ENCODE results near the gene MKI67. TPM values are rescaled to one million over a fixed set of nuclear protein-coding genes. Genes with fewer than 3 reads are reported as not detected.
A peak's percentile ranks its signal among the peaks of the same experiment; 100 is the strongest.

The MKI67 gene
- polyA plus RNA-seq, 1 donor (not counting 4 experiments of a cell fraction or from before 2014, with no cell fraction given): 10.4 TPM

- Histone ChIP-seq H3K4me1 (ENCODE audit: control insufficient read depth, extremely low read depth, insufficient read depth, low read length) (peaks cover 28% of the 10 kb centered on the region), H3K9ac (ENCODE audit: control insufficient read depth, extremely low read depth, insufficient read depth, low read length) (no peak overlapping the region), H4K20me1 (ENCODE audit: control insufficient read depth, extremely low read depth, insufficient read depth, low read length) (no peaks in the 10 kb centered on the region), H3K79me2 (ENCODE audit: control insufficient read depth, insufficient read depth, low read length) (no peaks in the 10 kb centered on the region), H3K27me3 (ENCODE audit: control insufficient read depth, extremely low read depth, insufficient read depth, low read length) (no peaks in the 10 kb centered on the region), H3K4me2 (ENCODE audit: control insufficient read depth, extremely low read depth, insufficient read depth, low read depth, low read length) (no peak overlapping the region), H3K27ac (ENCODE audit: control insufficient read depth, insufficient read depth, low read length) (peak overlapping the region; percentile 89), H3K9me3 (ENCODE audit: control insufficient read depth, low read depth, low read length) (no peaks in the 10 kb centered on the region), H3K36me3 (ENCODE audit: control insufficient read depth in 2 of 2, extremely low read depth in 1 of 2, insufficient read depth in 2 of 2, low read length in 2 of 2) (peaks cover 40 to 61% of the 10 kb centered on the region in 2 experiments), H2AFZ (ENCODE audit: control insufficient read depth, low read length) (no peak overlapping the region), H3K9me1 (ENCODE audit: control insufficient read depth, extremely low read depth, insufficient read depth, low read length) (no peaks in the 10 kb centered on the region), H3K4me3 (ENCODE audit: control insufficient read depth in 2 of 3, extremely low read depth in 1 of 3, insufficient read depth in 2 of 3, low read depth in 1 of 3, low read length in 3 of 3) (no peak overlapping the region)
- no peak for TF ChIP-seq EZH2 (IDR thresholded peaks at IDR 0.05; ENCODE audit: low read length)
- TF ChIP-seq CTCF (optimal IDR thresholded peaks at IDR 0.05 in 1 of 3, IDR thresholded peaks at IDR 0.05 in 1 of 3, conservative IDR thresholded peaks at IDR 0.05 in 1 of 3; ENCODE audit: extremely low read depth in 1 of 3, insufficient read depth in 2 of 3, low read length in 3 of 3): no peak
- dilution Hi-C loops (cut with MboI; ENCODE audit: extremely low pct_ligation_motif_present, low sequenced_read_pairs): no loop called here
- DNase-seq (ENCODE audit: low read depth, low spot score) (no peak), FAIRE-seq (no peak)
These were observed 63.2 kb downstream of the MKI67 start for GRCh38 chr10:128062881-128063563.

- H3K27me3 ChIP-seq (ENCODE audit: control insufficient read depth, extremely low read depth, insufficient read depth, low read length): no peaks in the 10 kb centered on the region
- TF ChIP-seq CTCF (optimal IDR thresholded peaks at IDR 0.05 in 1 of 3, IDR thresholded peaks at IDR 0.05 in 1 of 3, conservative IDR thresholded peaks at IDR 0.05 in 1 of 3; ENCODE audit: extremely low read depth in 1 of 3, insufficient read depth in 2 of 3, low read length in 3 of 3) (no peak), EZH2 (IDR thresholded peaks at IDR 0.05; ENCODE audit: low read length) (no peak)
- H4K20me1 ChIP-seq (ENCODE audit: control insufficient read depth, extremely low read depth, insufficient read depth, low read length): no peaks in the 10 kb centered on the region
- no peaks in the 10 kb centered on the region for H3K9me3 ChIP-seq (ENCODE audit: control insufficient read depth, low read depth, low read length)
- H3K4me2 ChIP-seq (ENCODE audit: control insufficient read depth, extremely low read depth, insufficient read depth, low read depth, low read length): no peak overlapping the region
- peaks cover 37 to 63% of the 10 kb centered on the region in 2 experiments for H3K36me3 ChIP-seq (ENCODE audit: control insufficient read depth in 2 of 2, extremely low read depth in 1 of 2, insufficient read depth in 2 of 2, low read length in 2 of 2)
- dilution Hi-C loops (cut with MboI; ENCODE audit: extremely low pct_ligation_motif_present, low sequenced_read_pairs): no loop called here
- no peaks in the 10 kb centered on the region for H3K9me1 ChIP-seq (ENCODE audit: control insufficient read depth, extremely low read depth, insufficient read depth, low read length)
- H3K9ac ChIP-seq (ENCODE audit: control insufficient read depth, extremely low read depth, insufficient read depth, low read length): no peak overlapping the region
- no peak overlapping the region for H3K27ac ChIP-seq (ENCODE audit: control insufficient read depth, insufficient read depth, low read length)
- H3K4me1 ChIP-seq (ENCODE audit: control insufficient read depth, extremely low read depth, insufficient read depth, low read length): peaks cover 28% of the 10 kb centered on the region
- no peaks in the 10 kb centered on the region for H3K79me2 ChIP-seq (ENCODE audit: control insufficient read depth, insufficient read depth, low read length)
- no peak overlapping the region for H2AFZ ChIP-seq (ENCODE audit: control insufficient read depth, low read length)
- DNase-seq (ENCODE audit: low read depth, low spot score) (no peak), FAIRE-seq (peak; percentile 13)
- no peak overlapping the region for H3K4me3 ChIP-seq (ENCODE audit: control insufficient read depth in 2 of 3, extremely low read depth in 1 of 3, insufficient read depth in 2 of 3, low read depth in 1 of 3, low read length in 3 of 3)
These were observed 63.8 kb downstream of the MKI67 start for GRCh38 chr10:128062331-128062880.
